GM18508 (cell line): ENCODE results near the gene RHBDF2.
"Not testable (repeated sequence)": the region's sequence is repeated elsewhere in the genome, so short reads cannot be mapped to it uniquely, and the experiment has no call there.

Source experiments
- ATAC-seq: cut with Tn5 transposase; IDR thresholded peaks from one replicate; pipeline ENCODE4 v1.9.1; 2021; ENCODE audit warnings: moderate number of reproducible peaks; ENCODE audit not compliant: insufficient read depth, unreplicated experiment

The RHBDF2 gene

GRCh38 chr17:76538941-76539570 lies 37.8 kb upstream of the RHBDF2 start:
- no peak for ATAC-seq

- no peak for ATAC-seq
Measured at GRCh38 chr17:76538281-76538931, 37.2 kb upstream of the RHBDF2 start.

GRCh38 chr17:76537578-76538280 lies 36.5 kb upstream of the RHBDF2 start, which contains the start of gene CYGB:
CYGB (minus strand) TSS chr17:76537709; CDS start chr17:76537542, 167 bp downstream.
- ATAC-seq, result no peak

GRCh38 chr17:76537288-76537577 lies 36.0 kb upstream of the RHBDF2 start:
- no peak for ATAC-seq

- ATAC-seq, result no peak
Measured at GRCh38 chr17:76536511-76537287, 35.5 kb upstream of the RHBDF2 start.

- no peak for ATAC-seq
Measured at GRCh38 chr17:76535788-76536510, 34.7 kb upstream of the RHBDF2 start.

GRCh38 chr17:76534831-76535732 lies 33.9 kb upstream of the RHBDF2 start:
- ATAC-seq, result no peak

- not testable (repeated sequence) for ATAC-seq
Measured at GRCh38 chr17:76533640-76534359, 32.6 kb upstream of the RHBDF2 start.

- ATAC-seq, result no peak
Measured at GRCh38 chr17:76532072-76532651, 30.9 kb upstream of the RHBDF2 start.

GRCh38 chr17:76531486-76532038 lies 30.3 kb upstream of the RHBDF2 start:
- ATAC-seq, result no peak

- ATAC-seq, result no peak
Measured at GRCh38 chr17:76530811-76531485, 29.7 kb upstream of the RHBDF2 start.

- no peak for ATAC-seq
Measured at GRCh38 chr17:76530095-76530723, 29.0 kb upstream of the RHBDF2 start.

GRCh38 chr17:76529224-76530094 lies 28.2 kb upstream of the RHBDF2 start:
- ATAC-seq, result no peak

- ATAC-seq, result no peak
Measured at GRCh38 chr17:76528528-76529223, 27.5 kb upstream of the RHBDF2 start.

- ATAC-seq, result no peak
Measured at GRCh38 chr17:76528156-76528527, 26.9 kb upstream of the RHBDF2 start.
